Measurements from ENCODE around the gene F2RL3. TPM values are rescaled to one million over a fixed set of nuclear protein-coding genes. Genes with fewer than 3 reads are reported as not detected.

Gene F2RL3
- total RNA-seq, 2 donors from 2014 or later, result 0.07 to 2.7 TPM

- peaks cover 6% of the 10 kb centered on the region for H3K9me3 ChIP-seq (ENCODE audit: control insufficient read depth, low read length, poor library complexity, severe bottlenecking)
- Mint-ChIP-seq H3K4me3 (no peak overlapping the region), H3K36me3 (ENCODE audit: low read depth) (peaks cover 8% of the 10 kb centered on the region), H3K27ac (no peak overlapping the region), H3K27me3 (no peaks in the 10 kb centered on the region), H3K4me1 (peaks cover 3% of the 10 kb centered on the region)
- ATAC-seq (no peak), DNase-seq (no peak)
These were observed 10.4 kb upstream of the F2RL3 start for GRCh38 chr19:16878181-16878965.

- ATAC-seq (no peak), DNase-seq (no peak)
- no peaks in the 10 kb centered on the region for H3K27me3 Mint-ChIP-seq
- no peak overlapping the region for H3K27ac Mint-ChIP-seq
- peaks cover 3% of the 10 kb centered on the region for H3K4me1 Mint-ChIP-seq
- H3K9me3 ChIP-seq (ENCODE audit: control insufficient read depth, low read length, poor library complexity, severe bottlenecking), result peaks cover 6% of the 10 kb centered on the region
- H3K36me3 Mint-ChIP-seq (ENCODE audit: low read depth), result peaks cover 4% of the 10 kb centered on the region
- no peak overlapping the region for H3K4me3 Mint-ChIP-seq
These were observed 7.8 kb upstream of the F2RL3 start for GRCh38 chr19:16880884-16881554.

- Mint-ChIP-seq H3K4me1 (peaks cover 1% of the 10 kb centered on the region), H3K27ac (no peak overlapping the region), H3K36me3 (ENCODE audit: low read depth) (peaks cover 4% of the 10 kb centered on the region), H3K27me3 (no peaks in the 10 kb centered on the region), H3K4me3 (no peak overlapping the region)
- peaks cover 6% of the 10 kb centered on the region for H3K9me3 ChIP-seq (ENCODE audit: control insufficient read depth, low read length, poor library complexity, severe bottlenecking)
- DNase-seq, result no peak
- ATAC-seq, result no peak
These were observed 6.7 kb upstream of the F2RL3 start for GRCh38 chr19:16882146-16882545.

- H3K4me1 Mint-ChIP-seq, result peaks cover 2% of the 10 kb centered on the region
- ATAC-seq, result no peak
- peaks cover 6% of the 10 kb centered on the region for H3K9me3 ChIP-seq (ENCODE audit: control insufficient read depth, low read length, poor library complexity, severe bottlenecking)
These were observed 5.3 kb upstream of the F2RL3 start for GRCh38 chr19:16883522-16883921.

GRCh38 chr19:16885166-16885565 is 3.6 kb upstream of the F2RL3 start:
- peaks cover 6% of the 10 kb centered on the region for H3K9me3 ChIP-seq (ENCODE audit: control insufficient read depth, low read length, poor library complexity, severe bottlenecking)
- Mint-ChIP-seq H3K27ac (no peak overlapping the region), H3K4me3 (no peak overlapping the region), H3K4me1 (peaks cover 2% of the 10 kb centered on the region), H3K36me3 (ENCODE audit: low read depth) (peaks cover 2% of the 10 kb centered on the region), H3K27me3 (no peaks in the 10 kb centered on the region)
- DNase-seq (no peak), ATAC-seq (no peak)

More at GRCh38 chr19:16883522-16883921, 5.3 kb upstream of the F2RL3 start:
- Mint-ChIP-seq H3K27ac (no peak overlapping the region), H3K36me3 (ENCODE audit: low read depth) (peaks cover 4% of the 10 kb centered on the region), H3K4me3 (no peak overlapping the region), H3K27me3 (no peaks in the 10 kb centered on the region)
- DNase-seq, result no peak

GRCh38 chr19:16886305-16886880 is 2.4 kb upstream of the F2RL3 start:
- no peaks in the 10 kb centered on the region for H3K36me3 Mint-ChIP-seq (ENCODE audit: low read depth)
- peaks cover 2% of the 10 kb centered on the region for H3K9me3 ChIP-seq (ENCODE audit: control insufficient read depth, low read length, poor library complexity, severe bottlenecking)
- H3K27ac Mint-ChIP-seq, result no peak overlapping the region
- no peak overlapping the region for H3K4me3 Mint-ChIP-seq
- H3K4me1 Mint-ChIP-seq, result peaks cover 2% of the 10 kb centered on the region
- DNase-seq (no peak), ATAC-seq (no peak)
- H3K27me3 Mint-ChIP-seq, result no peaks in the 10 kb centered on the region

- H3K9me3 ChIP-seq (ENCODE audit: control insufficient read depth, low read length, poor library complexity, severe bottlenecking), result no peaks in the 10 kb centered on the region
- no peak for ATAC-seq
- DNase-seq, result no peak
- no peaks in the 10 kb centered on the region for H3K36me3 Mint-ChIP-seq (ENCODE audit: low read depth)
- no peak overlapping the region for H3K27ac Mint-ChIP-seq
- peaks cover 2% of the 10 kb centered on the region for H3K4me1 Mint-ChIP-seq
- H3K4me3 Mint-ChIP-seq, result no peak overlapping the region
- H3K27me3 Mint-ChIP-seq, result no peaks in the 10 kb centered on the region
These were observed 1.2 kb upstream of the F2RL3 start for GRCh38 chr19:16887353-16888265.

- Mint-ChIP-seq H3K4me1 (peaks cover 7% of the 10 kb centered on the region), H3K27me3 (no peaks in the 10 kb centered on the region), H3K36me3 (ENCODE audit: low read depth) (no peaks in the 10 kb centered on the region), H3K27ac (no peak overlapping the region), H3K4me3 (no peak overlapping the region)
- no peaks in the 10 kb centered on the region for H3K9me3 ChIP-seq (ENCODE audit: control insufficient read depth, low read length, poor library complexity, severe bottlenecking)
- ATAC-seq, result no peak
- DNase-seq, result no peak
These were observed 625 bp downstream of the F2RL3 start for GRCh38 chr19:16889366-16889882.

GRCh38 chr19:16889883-16890460 is 1.2 kb downstream of the F2RL3 start:
- peaks cover 7% of the 10 kb centered on the region for H3K4me1 Mint-ChIP-seq
- H3K27me3 Mint-ChIP-seq, result no peaks in the 10 kb centered on the region
- DNase-seq (no peak), ATAC-seq (no peak)
- no peak overlapping the region for H3K4me3 Mint-ChIP-seq
- no peaks in the 10 kb centered on the region for H3K9me3 ChIP-seq (ENCODE audit: control insufficient read depth, low read length, poor library complexity, severe bottlenecking)
- H3K36me3 Mint-ChIP-seq (ENCODE audit: low read depth), result no peaks in the 10 kb centered on the region
- no peak overlapping the region for H3K27ac Mint-ChIP-seq

- ATAC-seq (no peak), DNase-seq (no peak)
- H3K27me3 Mint-ChIP-seq, result no peaks in the 10 kb centered on the region
- peaks cover 11% of the 10 kb centered on the region for H3K4me1 Mint-ChIP-seq
- H3K9me3 ChIP-seq (ENCODE audit: control insufficient read depth, low read length, poor library complexity, severe bottlenecking), result no peaks in the 10 kb centered on the region
- no peaks in the 10 kb centered on the region for H3K36me3 Mint-ChIP-seq (ENCODE audit: low read depth)
- H3K4me3 Mint-ChIP-seq, result no peak overlapping the region
- H3K27ac Mint-ChIP-seq, result no peak overlapping the region
These were observed 1.8 kb downstream of the F2RL3 start for GRCh38 chr19:16890461-16891184.

GRCh38 chr19:16891696-16892382 is 3.0 kb downstream of the F2RL3 start:
- Mint-ChIP-seq H3K36me3 (ENCODE audit: low read depth) (no peaks in the 10 kb centered on the region), H3K27me3 (no peaks in the 10 kb centered on the region), H3K4me3 (no peak overlapping the region), H3K27ac (no peak overlapping the region), H3K4me1 (peaks cover 11% of the 10 kb centered on the region)
- no peak for DNase-seq
- H3K9me3 ChIP-seq (ENCODE audit: control insufficient read depth, low read length, poor library complexity, severe bottlenecking), result no peaks in the 10 kb centered on the region
- no peak for ATAC-seq
